ENCODE data around the gene KRTAP10-11. TPM values are rescaled to one million over a fixed set of nuclear protein-coding genes. Genes with fewer than 3 reads are reported as not detected.

Gene KRTAP10-11
- total RNA-seq, 1 experiment from 2014 or later: not detected

- intact Hi-C loops (cut with micrococcal nuclease; ENCODE audit: unreplicated experiment): no loop called here
- no peaks in the 10 kb centered on the region for H3K9me3 ChIP-seq
- Mint-ChIP-seq H3K4me3 (ENCODE audit: unreplicated experiment) (no peak overlapping the region), H3K9me3 (ENCODE audit: unreplicated experiment) (peaks cover 8% of the 10 kb centered on the region), H3K27ac (ENCODE audit: unreplicated experiment) (no peak overlapping the region), H3K4me1 (ENCODE audit: low read depth, unreplicated experiment) (no peaks in the 10 kb centered on the region), H3K36me3 (ENCODE audit: insufficient read depth, unreplicated experiment) (no peaks in the 10 kb centered on the region), H3K27me3 (ENCODE audit: insufficient read depth, unreplicated experiment) (peaks cover 6% of the 10 kb centered on the region)
- H3K4me1 ChIP-seq: no peaks in the 10 kb centered on the region
- no peak for DNase-seq
- TF ChIP-seq CTCF (IDR thresholded peaks at IDR 0.05; ENCODE audit: insufficient read depth in 1 of 2, low read depth in 1 of 2, low read length in 1 of 2, severe bottlenecking in 1 of 2, unreplicated experiment in 1 of 2): no peak
- H3K36me3 ChIP-seq (ENCODE audit: control insufficient read depth, insufficient read depth, low read length): no peaks in the 10 kb centered on the region
- BruUV-seq (replicated peaks): no TSS peak
- no peak overlapping the region for H3K4me3 ChIP-seq (ENCODE audit: low read depth, low read length)
- ChIA-PET POLR2A (no interaction called here), CTCF (no interaction called here)
- no peaks in the 10 kb centered on the region for H3K27me3 ChIP-seq (replicated peaks; ENCODE audit: control insufficient read depth, insufficient read depth, low read length)
These were observed 42.9 kb upstream of the KRTAP10-11 start for GRCh38 chr21:44603109-44603875.

GRCh38 chr21:44603911-44604310, 42.3 kb upstream of the KRTAP10-11 start:
- intact Hi-C loops (cut with micrococcal nuclease; ENCODE audit: unreplicated experiment): no loop called here

GRCh38 chr21:44606495-44606894, 39.7 kb upstream of the KRTAP10-11 start:
- no peak for TF ChIP-seq CTCF (IDR thresholded peaks at IDR 0.05; ENCODE audit: insufficient read depth in 1 of 2, low read depth in 1 of 2, low read length in 1 of 2, severe bottlenecking in 1 of 2, unreplicated experiment in 1 of 2)
- BruUV-seq (replicated peaks): no TSS peak
- intact Hi-C loops (cut with micrococcal nuclease; ENCODE audit: unreplicated experiment): no loop called here
- Histone ChIP-seq H3K4me3 (ENCODE audit: low read depth, low read length) (no peak overlapping the region), H3K36me3 (ENCODE audit: control insufficient read depth, insufficient read depth, low read length) (no peaks in the 10 kb centered on the region), H3K9me3 (0 out of 2 replicates have a peak, but pooled peaks cover 5% of the 10 kb centered on the region), H3K4me1 (no peaks in the 10 kb centered on the region), H3K27me3 (replicated peaks; ENCODE audit: control insufficient read depth, insufficient read depth, low read length) (no peaks in the 10 kb centered on the region)
- ChIA-PET CTCF (no interaction called here), POLR2A (no interaction called here)
- no peak for DNase-seq
- Mint-ChIP-seq H3K36me3 (ENCODE audit: insufficient read depth, unreplicated experiment) (no peaks in the 10 kb centered on the region), H3K9me3 (ENCODE audit: unreplicated experiment) (peaks cover 29% of the 10 kb centered on the region), H3K27ac (ENCODE audit: unreplicated experiment) (no peak overlapping the region), H3K4me3 (ENCODE audit: unreplicated experiment) (no peak overlapping the region), H3K27me3 (ENCODE audit: insufficient read depth, unreplicated experiment) (peaks cover 5% of the 10 kb centered on the region), H3K4me1 (ENCODE audit: low read depth, unreplicated experiment) (no peaks in the 10 kb centered on the region)

More at GRCh38 chr21:44603911-44604310, 42.3 kb upstream of the KRTAP10-11 start:
- H3K36me3 ChIP-seq (ENCODE audit: control insufficient read depth, insufficient read depth, low read length): no peaks in the 10 kb centered on the region
- peaks cover 7% of the 10 kb centered on the region for H3K9me3 Mint-ChIP-seq (ENCODE audit: unreplicated experiment)
- ChIA-PET CTCF (no interaction called here), POLR2A (no interaction called here)
- no peaks in the 10 kb centered on the region for H3K27me3 ChIP-seq (replicated peaks; ENCODE audit: control insufficient read depth, insufficient read depth, low read length)
- H3K27ac Mint-ChIP-seq (ENCODE audit: unreplicated experiment): no peak overlapping the region
- H3K4me1 ChIP-seq: no peaks in the 10 kb centered on the region
- DNase-seq: no peak
- no peaks in the 10 kb centered on the region for H3K36me3 Mint-ChIP-seq (ENCODE audit: insufficient read depth, unreplicated experiment)
- no peak overlapping the region for H3K4me3 ChIP-seq (ENCODE audit: low read depth, low read length)
- no peaks in the 10 kb centered on the region for H3K9me3 ChIP-seq
- no peak for TF ChIP-seq CTCF (IDR thresholded peaks at IDR 0.05; ENCODE audit: insufficient read depth in 1 of 2, low read depth in 1 of 2, low read length in 1 of 2, severe bottlenecking in 1 of 2, unreplicated experiment in 1 of 2)
- H3K4me3 Mint-ChIP-seq (ENCODE audit: unreplicated experiment): no peak overlapping the region
- H3K4me1 Mint-ChIP-seq (ENCODE audit: low read depth, unreplicated experiment): no peaks in the 10 kb centered on the region
- BruUV-seq (replicated peaks): no TSS peak
- H3K27me3 Mint-ChIP-seq (ENCODE audit: insufficient read depth, unreplicated experiment): peaks cover 6% of the 10 kb centered on the region

Measured in Caco-2 (cell line).